Upper lobe of left lung (tissue), 4 donors: Measurements from ENCODE around the gene JARID2.

Experiments
- EP300 ChIP-seq, 4 donors: sonication (generic); formaldehyde crosslinking; IDR thresholded peaks; one replicate each; pipeline ENCODE4 v1.5.1; 2017; ENCODE audit warnings: antibody characterized with exemption in 4 of 4, control low read depth in 2 of 4
- POLR2A ChIP-seq, 4 donors: fragments of 450-650 bp; IDR thresholded peaks; one replicate each; pipeline ENCODE4 v1.5.1; 2016 to 2017; ENCODE audit warnings: antibody characterized with exemption in 4 of 4, mild to moderate bottlenecking in 2 of 4
- POLR2AphosphoS5 ChIP-seq, 2 donors: sonication (generic); formaldehyde crosslinking; IDR thresholded peaks; one replicate each; pipeline ENCODE4 v1.5.1; 2017; ENCODE audit warnings: antibody characterized with exemption in 2 of 2
- TF ChIP-seq, protein P1 (sequence below), 6 experiments: fragments of 450-650 bp in 4 of 6; fragments of 200-600 bp in 2 of 6; sonication (generic) in 2 of 6; IDR thresholded peaks; one replicate each; pipeline ENCODE4 v1.5.1; 2016 to 2019; ENCODE audit warnings: antibody characterized with exemption in 6 of 6

DNA sequence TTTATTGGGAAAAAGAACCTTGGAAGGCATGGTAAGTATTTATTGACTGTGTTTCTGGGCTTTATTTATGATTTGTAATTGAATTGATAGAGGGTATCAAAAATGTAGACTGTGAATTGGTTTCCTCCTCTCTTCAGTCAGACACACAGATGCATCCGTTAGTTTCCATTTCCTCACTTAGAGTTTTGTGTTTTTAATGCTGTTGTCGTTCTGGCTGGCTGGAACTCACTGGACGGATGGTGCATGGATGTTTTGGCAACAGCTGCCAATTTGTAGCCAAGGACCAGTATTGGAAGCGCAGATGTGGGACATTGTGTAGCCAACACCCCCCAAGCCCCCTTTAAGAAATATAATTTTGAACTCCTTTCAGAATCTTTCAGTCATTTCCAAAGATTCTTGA lies 134.5 kb downstream of the JARID2 start:
- TF ChIP-seq POLR2A (IDR thresholded peaks at IDR 0.05) (no peak), EP300 (IDR thresholded peaks at IDR 0.05) (no peak), POLR2AphosphoS5 (IDR thresholded peaks at IDR 0.05) (no peak)
- TF ChIP-seq, protein P1, sequence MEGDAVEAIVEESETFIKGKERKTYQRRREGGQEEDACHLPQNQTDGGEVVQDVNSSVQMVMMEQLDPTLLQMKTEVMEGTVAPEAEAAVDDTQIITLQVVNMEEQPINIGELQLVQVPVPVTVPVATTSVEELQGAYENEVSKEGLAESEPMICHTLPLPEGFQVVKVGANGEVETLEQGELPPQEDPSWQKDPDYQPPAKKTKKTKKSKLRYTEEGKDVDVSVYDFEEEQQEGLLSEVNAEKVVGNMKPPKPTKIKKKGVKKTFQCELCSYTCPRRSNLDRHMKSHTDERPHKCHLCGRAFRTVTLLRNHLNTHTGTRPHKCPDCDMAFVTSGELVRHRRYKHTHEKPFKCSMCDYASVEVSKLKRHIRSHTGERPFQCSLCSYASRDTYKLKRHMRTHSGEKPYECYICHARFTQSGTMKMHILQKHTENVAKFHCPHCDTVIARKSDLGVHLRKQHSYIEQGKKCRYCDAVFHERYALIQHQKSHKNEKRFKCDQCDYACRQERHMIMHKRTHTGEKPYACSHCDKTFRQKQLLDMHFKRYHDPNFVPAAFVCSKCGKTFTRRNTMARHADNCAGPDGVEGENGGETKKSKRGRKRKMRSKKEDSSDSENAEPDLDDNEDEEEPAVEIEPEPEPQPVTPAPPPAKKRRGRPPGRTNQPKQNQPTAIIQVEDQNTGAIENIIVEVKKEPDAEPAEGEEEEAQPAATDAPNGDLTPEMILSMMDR (IDR thresholded peaks at IDR 0.05): no peak
